ENCODE data around the gene TPD52L3.
A peak's percentile ranks its signal among the peaks of the same experiment; 100 is the strongest.

Gene TPD52L3

DNA sequence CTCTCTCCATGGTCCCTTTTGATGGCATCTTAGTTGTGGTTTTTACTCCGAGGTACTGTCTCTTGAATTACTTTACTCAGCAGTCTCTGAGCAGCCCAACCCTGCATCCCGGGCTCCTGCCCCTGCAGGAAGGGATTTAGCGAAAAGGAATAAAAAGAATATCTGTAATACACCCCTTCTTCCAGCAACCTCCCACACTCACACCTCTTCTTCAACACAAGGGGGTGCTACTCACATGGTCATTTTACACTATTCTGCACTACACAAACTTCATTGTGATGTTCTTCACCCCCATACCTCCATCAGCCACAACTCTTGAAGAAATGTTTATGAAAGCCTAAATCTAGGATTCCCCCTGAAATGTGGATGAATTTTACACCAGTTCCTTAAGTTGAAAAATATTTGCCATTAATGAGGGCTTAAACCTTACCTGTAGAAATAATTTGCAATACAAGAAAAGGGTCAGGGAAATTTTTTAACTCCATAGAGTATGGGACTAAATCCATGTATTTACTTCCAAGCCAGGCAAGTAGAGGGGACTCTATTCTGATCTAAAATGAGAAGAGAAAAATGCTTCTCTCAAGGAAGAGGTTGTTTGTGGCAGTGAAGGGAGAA, 26.0 kb downstream of the TPD52L3 start:
- DNase-seq (ENCODE audit: low read depth) = peak; percentile 85
- no peak for TF ChIP-seq MYC (IDR thresholded peaks at IDR 0.05; ENCODE audit: low read depth, low read length)
- TF ChIP-seq, protein P1, sequence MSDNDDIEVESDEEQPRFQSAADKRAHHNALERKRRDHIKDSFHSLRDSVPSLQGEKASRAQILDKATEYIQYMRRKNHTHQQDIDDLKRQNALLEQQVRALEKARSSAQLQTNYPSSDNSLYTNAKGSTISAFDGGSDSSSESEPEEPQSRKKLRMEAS (IDR thresholded peaks at IDR 0.05; ENCODE audit: low read depth, low read length) = no peak
- no peak for TF ChIP-seq POLR2A (IDR thresholded peaks at IDR 0.05; ENCODE audit: extremely low read depth, insufficient read length)
- TF ChIP-seq, protein P2, sequence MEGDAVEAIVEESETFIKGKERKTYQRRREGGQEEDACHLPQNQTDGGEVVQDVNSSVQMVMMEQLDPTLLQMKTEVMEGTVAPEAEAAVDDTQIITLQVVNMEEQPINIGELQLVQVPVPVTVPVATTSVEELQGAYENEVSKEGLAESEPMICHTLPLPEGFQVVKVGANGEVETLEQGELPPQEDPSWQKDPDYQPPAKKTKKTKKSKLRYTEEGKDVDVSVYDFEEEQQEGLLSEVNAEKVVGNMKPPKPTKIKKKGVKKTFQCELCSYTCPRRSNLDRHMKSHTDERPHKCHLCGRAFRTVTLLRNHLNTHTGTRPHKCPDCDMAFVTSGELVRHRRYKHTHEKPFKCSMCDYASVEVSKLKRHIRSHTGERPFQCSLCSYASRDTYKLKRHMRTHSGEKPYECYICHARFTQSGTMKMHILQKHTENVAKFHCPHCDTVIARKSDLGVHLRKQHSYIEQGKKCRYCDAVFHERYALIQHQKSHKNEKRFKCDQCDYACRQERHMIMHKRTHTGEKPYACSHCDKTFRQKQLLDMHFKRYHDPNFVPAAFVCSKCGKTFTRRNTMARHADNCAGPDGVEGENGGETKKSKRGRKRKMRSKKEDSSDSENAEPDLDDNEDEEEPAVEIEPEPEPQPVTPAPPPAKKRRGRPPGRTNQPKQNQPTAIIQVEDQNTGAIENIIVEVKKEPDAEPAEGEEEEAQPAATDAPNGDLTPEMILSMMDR (IDR thresholded peaks at IDR 0.05; ENCODE audit: low read depth, low read length) = peak; percentile 97
- H3K4me3 ChIP-seq (ENCODE audit: low read depth, low read length) = no peak overlapping the region

DNA sequence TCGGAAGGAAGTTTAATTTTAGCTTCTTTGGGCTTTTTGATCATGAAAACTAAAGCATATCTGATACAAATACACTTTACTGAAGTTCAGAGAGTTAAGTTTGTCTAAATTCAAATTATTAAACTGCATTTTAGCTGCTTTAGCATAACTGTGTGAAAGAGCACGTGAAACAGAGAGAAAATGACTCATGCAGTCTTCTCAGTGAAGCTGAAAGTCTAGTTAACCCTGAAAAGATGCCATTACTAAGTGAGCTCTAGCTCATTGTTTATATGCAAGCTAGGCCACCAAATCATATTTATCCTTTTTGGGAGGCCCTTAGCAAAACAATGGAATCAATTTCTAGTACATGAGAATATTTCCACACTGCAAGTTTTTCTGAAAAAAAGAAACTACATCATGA, 27.6 kb downstream of the TPD52L3 start:
- no peak overlapping the region for H3K4me3 ChIP-seq (ENCODE audit: low read depth, low read length)
- no peak for DNase-seq (ENCODE audit: low read depth)
- TF ChIP-seq, protein P2 (IDR thresholded peaks at IDR 0.05; ENCODE audit: low read depth, low read length) = no peak
- TF ChIP-seq, protein P1 (IDR thresholded peaks at IDR 0.05; ENCODE audit: low read depth, low read length) = no peak
- TF ChIP-seq POLR2A (IDR thresholded peaks at IDR 0.05; ENCODE audit: extremely low read depth, insufficient read length) = no peak
- no peak for TF ChIP-seq MYC (IDR thresholded peaks at IDR 0.05; ENCODE audit: low read depth, low read length)

DNA sequence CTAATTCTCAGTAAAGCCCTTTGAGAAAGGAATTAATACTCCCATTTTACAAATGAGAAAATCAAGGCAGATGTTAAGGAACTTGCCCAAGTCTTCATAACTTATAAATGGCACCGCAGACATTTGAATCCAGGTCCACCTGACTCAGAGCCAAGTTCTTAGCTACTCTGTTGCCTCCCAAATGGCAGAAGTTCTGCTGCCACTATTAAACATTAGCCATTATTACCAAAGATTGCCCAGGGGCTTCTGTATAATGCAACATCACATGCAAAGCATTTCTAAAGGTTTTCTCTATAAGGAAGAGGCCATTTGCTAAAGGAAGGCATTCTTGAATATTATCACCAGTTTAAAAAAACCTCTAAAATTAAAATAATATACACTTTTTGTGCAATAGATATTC, 28.3 kb downstream of the TPD52L3 start:
- no peak for DNase-seq (ENCODE audit: low read depth)
- TF ChIP-seq, protein P1 (IDR thresholded peaks at IDR 0.05; ENCODE audit: low read depth, low read length) = no peak
- TF ChIP-seq POLR2A (IDR thresholded peaks at IDR 0.05; ENCODE audit: extremely low read depth, insufficient read length) (no peak), MYC (IDR thresholded peaks at IDR 0.05; ENCODE audit: low read depth, low read length) (no peak)
- TF ChIP-seq, protein P2 (IDR thresholded peaks at IDR 0.05; ENCODE audit: low read depth, low read length) = no peak
- no peak overlapping the region for H3K4me3 ChIP-seq (ENCODE audit: low read depth, low read length)

DNA sequence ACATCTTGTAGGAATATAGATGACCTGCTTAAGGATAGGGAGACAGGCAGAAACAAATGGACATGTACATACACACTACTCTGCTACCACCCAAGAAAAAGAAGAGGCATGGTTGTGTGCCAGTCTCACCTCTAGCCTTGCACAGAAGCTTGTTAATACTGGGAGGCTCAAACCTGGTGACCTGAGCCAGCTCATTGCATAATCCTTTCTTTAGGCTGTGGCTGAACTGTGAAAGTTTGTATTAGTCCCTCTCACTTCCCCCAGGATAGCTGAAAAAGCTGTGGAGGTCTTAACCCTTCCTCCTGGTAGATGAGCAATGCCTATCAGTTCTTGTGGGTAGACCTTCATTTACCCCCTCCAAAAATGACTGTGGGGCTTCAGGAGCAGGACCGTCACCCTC, 28.7 kb downstream of the TPD52L3 start:
- peak; percentile 41 for DNase-seq (ENCODE audit: low read depth)
- no peak overlapping the region for H3K4me3 ChIP-seq (ENCODE audit: low read depth, low read length)
- TF ChIP-seq, protein P2 (IDR thresholded peaks at IDR 0.05; ENCODE audit: low read depth, low read length) = no peak
- TF ChIP-seq, protein P1 (IDR thresholded peaks at IDR 0.05; ENCODE audit: low read depth, low read length) = no peak
- no peak for TF ChIP-seq POLR2A (IDR thresholded peaks at IDR 0.05; ENCODE audit: extremely low read depth, insufficient read length)
- no peak for TF ChIP-seq MYC (IDR thresholded peaks at IDR 0.05; ENCODE audit: low read depth, low read length)

DNA sequence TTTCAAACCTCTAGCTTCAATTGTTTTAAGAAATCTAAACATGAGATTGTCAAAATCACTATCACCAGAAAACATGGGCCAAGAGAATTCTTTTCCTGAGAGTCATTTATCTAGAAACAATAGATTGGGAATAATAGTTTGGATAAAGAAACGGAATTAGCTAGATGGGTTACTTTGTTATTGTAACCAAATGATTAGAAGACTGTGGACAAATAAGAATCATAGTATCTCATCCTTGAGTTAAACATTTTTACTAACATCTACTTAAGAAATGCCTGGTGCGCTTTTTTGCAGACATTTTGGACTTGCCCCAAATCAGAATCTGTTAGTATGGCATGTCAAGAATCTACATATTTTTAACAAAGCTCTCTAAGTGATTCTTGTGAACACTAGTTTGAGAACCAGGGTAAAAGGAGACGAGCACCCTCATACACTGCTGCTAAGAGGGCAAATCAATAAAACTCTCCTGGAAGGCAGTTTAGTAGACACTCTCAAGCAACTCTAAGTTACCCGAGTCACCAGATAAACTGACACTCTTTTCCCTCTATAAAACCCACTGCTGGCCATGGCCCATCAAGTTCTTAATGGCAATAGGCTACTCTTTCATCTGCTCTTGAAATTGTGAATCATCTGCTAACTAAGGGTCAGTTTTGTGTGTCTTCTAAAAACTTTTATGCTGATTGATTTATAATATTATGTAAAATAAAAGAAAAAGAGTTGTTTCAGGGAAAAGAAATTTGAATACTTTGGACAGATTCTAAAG, 39.1 kb downstream of the TPD52L3 start:
- no peak for DNase-seq (ENCODE audit: low read depth)
- TF ChIP-seq MYC (IDR thresholded peaks at IDR 0.05; ENCODE audit: low read depth, low read length) (no peak), POLR2A (IDR thresholded peaks at IDR 0.05; ENCODE audit: extremely low read depth, insufficient read length) (no peak)
- TF ChIP-seq, protein P1 (IDR thresholded peaks at IDR 0.05; ENCODE audit: low read depth, low read length) = no peak
- TF ChIP-seq, protein P2 (IDR thresholded peaks at IDR 0.05; ENCODE audit: low read depth, low read length) = no peak
- no peak overlapping the region for H3K4me3 ChIP-seq (ENCODE audit: low read depth, low read length)
